Pons (tissue), 1 donor: ENCODE measurements around the gene NPHS1.
"Not testable (repeated sequence)": the region's sequence is repeated elsewhere in the genome, so short reads cannot be mapped to it uniquely, and the experiment has no call there.

Experiments
- DNase-seq: peaks from one replicate; pipeline ENCODE4 v3.0.0-alpha.2; 2016; ENCODE audit warnings: low spot score

The NPHS1 gene

GRCh38 chr19:35874392-35874930 lies 22.2 kb upstream of the NPHS1 start:
- DNase-seq, result no peak

DNA sequence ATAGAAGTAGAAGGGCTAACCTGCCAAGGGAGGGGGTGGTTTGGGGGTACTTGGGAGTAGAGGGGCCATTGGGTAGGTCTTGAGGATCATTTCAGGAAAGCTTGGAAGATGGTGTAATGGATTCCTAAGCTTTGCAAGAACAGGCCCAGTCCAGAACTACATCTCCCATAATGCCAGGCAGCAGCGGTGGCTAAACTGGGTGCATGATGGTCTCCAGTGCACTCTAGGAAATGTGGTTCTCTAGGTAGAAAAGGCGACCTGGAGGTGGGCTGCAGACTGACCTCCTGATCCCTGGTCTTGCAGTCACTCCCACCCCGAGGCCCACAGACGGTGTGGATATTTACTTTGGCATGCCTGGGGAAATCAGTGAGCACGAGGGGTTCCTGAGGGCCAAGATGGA lies 19.9 kb upstream of the NPHS1 start:
- DNase-seq, result no peak

- no peak for DNase-seq
These were observed 19.3 kb upstream of the NPHS1 start for GRCh38 chr19:35871611-35872010.

- no peak for DNase-seq
These were observed 18.5 kb upstream of the NPHS1 start for GRCh38 chr19:35870798-35871197.

DNA sequence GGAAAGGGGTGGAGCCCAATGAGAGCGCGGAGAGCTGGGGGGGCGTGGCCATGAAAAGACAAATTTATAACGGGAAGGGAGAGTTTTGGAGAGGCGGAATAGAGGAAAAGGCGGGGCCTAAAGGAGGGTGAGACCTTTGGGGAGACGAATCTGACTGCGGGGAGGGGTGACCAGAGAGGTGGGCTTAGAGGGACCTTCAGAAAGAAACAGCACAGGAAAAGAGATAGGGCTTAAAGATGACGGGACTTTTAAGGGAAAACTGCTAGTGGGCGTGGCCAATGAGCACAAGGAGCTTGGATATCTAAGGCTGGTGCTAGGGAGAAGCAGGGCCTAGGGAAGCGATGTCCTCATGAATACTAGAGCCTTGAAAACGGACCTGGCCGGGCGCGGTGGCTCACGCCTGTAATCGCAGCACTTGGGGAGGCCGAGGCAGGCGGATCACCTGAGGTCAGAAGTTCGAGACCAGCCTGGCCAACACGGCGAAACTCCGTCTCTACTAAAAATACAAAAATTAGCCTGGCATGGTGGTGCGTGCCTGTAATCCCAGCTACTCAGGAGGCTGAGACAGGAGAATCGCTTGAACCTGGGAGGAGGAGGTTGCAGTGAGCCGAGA lies 17.9 kb upstream of the NPHS1 start:
- not testable (repeated sequence) for DNase-seq

DNA sequence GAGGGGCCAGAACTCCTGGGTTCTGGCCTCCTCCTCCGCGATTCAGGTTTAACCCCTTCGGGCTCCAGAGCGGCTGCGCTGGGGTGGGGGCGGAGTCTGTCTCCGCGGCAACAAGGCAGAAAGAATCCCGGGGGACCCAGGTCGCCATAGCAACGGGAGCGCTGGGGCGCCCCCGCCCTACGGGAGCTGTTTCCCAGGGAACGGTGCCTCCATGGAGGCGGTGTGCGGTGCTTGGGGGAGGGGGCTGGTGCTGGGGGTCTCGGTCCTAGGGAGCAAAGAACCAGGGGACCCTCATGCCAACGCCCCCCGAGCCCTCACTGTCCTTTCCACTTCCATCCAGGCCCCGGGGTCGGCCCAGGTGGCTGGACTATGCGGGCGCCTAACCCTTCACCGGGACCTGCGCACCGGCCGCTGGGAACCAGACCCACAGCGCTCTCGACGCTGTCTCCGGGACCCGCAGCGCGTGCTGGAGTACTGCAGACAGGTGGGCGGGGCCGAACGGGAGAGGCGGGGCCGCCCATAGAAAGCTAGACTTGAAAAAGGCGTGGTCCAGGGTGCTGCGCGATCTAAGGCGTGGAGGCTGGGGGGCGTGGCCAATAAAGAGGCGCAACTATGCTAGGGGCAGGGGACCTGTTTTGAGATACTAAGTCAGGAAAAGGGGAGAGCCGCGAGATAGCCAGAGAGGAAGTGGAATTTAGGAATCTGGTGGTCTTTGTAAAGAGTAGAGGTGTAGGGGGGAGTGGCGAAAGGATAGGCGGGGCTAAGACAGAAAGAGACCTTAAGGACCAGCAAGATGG lies 17.2 kb upstream of the NPHS1 start:
- peak; percentile 81 for DNase-seq

- no peak for DNase-seq
These were observed 16.6 kb upstream of the NPHS1 start for GRCh38 chr19:35868823-35869326.

GRCh38 chr19:35868172-35868822 lies 16.0 kb upstream of the NPHS1 start, which contains the start of gene APLP1:
Gene APLP1, plus strand, starts transcription at chr19:35868574. Its CDS starts 63 bp downstream, at chr19:35868637.
- DNase-seq, result peak; percentile 91

GRCh38 chr19:35863018-35863417 lies 10.7 kb upstream of the NPHS1 start:
- DNase-seq, result no peak

DNA sequence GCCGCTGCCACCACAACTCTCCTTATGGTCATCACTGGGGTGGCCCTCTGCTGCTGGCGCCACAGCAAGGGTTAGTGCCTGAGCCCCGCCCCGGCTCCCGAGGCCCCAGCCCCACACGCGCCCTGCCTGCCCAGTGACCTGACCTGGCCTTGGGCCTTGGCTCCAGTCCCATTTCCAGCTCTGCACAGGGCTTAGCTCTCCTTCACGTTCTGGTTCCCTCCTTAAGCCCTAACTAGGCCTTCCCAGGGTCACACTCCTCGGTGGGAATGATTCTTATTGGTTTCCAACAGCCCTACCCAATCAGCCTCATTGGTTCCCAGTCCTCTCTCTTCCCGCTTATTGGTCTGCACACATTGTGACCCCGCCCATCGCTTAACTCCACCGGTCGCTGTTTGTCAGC lies 10.2 kb upstream of the NPHS1 start:
- DNase-seq, result no peak

- DNase-seq, result no peak
These were observed 9.4 kb upstream of the NPHS1 start for GRCh38 chr19:35861640-35862160.

GRCh38 chr19:35860818-35861639 lies 8.7 kb upstream of the NPHS1 start:
- DNase-seq, result no peak

- no peak for DNase-seq
These were observed 8.1 kb upstream of the NPHS1 start for GRCh38 chr19:35860436-35860817.

GRCh38 chr19:35859414-35859813 lies 7.1 kb upstream of the NPHS1 start:
- no peak for DNase-seq

DNA sequence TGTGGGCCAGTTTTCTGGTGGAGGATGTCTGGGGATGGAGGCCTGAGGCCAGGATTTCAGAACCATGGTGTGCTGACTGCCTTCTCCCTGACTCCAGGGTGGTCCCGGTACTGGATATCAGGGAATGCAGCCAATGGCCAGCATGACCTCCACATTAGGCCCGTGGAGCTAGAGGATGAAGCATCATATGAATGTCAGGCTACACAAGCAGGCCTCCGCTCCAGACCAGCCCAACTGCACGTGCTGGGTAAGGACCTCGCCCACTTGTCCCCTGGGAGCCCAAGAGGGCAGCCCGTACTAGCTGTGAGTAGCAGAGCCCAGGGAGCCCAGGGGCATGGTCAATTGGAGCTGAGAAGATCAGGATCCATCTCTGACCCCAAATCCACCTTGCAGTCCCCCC lies 6.0 kb upstream of the NPHS1 start:
- DNase-seq, result no peak

DNA sequence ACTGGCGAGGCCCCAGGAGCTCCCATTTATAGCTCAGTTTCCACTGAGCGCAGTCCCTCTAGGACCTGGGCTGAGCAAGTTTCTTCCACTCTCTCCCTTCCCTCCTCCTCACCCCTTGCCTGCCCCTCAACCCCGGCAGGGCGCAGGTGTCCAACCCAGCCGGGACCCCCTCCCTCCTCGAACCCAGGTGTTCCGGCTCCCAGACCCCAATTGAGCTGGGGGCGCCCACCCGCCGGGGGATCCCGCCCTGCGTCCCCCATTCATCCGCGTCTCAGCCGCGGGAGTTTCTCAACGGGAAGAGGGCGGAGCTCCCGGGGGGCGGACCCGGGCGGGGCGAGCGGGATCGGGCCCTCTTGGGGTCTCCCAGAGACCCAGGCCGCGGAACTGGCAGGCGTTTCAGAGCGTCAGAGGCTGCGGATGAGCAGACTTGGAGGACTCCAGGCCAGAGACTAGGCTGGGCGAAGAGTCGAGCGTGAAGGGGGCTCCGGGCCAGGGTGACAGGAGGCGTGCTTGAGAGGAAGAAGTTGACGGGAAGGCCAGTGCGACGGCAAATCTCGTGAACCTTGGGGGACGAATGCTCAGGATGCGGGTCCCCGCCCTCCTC lies 4.3 kb upstream of the NPHS1 start, which contains the start of gene KIRREL2:
KIRREL2 (plus strand) TSS at position 366 of the 604 bp plus-strand sequence; CDS start at position 575, 209 bp downstream.
- no peak for DNase-seq

- DNase-seq, result no peak
These were observed 893 bp upstream of the NPHS1 start for GRCh38 chr19:35853038-35853756.

- no peak for DNase-seq
These were observed 883 bp downstream of the NPHS1 start for GRCh38 chr19:35851213-35852028.

GRCh38 chr19:35848919-35849505 lies 3.3 kb downstream of the NPHS1 start:
- no peak for DNase-seq
